ENCODE data around the gene KLHDC7A.
"Not testable (repeated sequence)": the region's sequence is repeated elsewhere in the genome, so short reads cannot be mapped to it uniquely, and the experiment has no call there.

Gene KLHDC7A

DNA sequence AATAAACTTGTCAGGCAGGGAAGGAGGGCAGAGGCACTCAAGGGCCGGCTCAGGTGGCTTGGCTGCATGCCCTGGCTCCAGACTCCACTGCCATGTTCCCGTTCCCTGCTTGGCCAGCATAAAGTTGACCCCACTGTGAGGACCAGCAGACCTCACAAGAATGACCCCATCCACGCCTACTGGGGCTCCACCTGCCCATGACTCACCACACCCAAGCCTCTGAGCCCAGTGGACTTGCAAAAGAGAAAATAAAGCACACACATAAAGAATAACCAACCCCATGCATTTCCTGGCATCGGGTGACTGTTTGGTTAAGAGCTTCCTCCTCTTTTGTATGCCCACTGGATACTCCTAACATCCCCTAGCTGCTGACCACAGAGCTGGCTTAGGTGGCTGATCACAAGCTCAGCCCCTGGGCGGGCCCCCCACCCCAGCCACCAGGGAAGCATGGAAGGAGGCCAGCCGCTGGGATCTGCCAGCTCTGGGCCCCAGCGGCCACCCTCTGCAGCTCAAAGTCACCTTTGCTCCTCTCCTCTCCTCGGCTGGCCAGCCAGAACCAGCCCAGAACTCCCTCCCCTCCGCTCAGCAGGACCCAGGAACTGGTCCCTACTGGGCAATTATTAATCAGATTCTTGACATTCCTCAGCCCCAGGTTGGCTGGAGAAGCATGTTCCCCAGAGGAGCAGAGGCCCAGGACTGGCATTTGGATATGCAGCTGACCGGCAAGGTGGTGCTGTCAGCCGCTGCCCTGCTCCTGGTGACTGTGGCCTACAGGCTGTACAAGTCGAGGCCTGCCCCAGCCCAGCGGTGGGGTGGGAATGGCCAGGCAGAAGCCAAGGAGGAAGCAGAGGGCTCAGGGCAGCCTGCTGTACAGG, at the start of gene KLHDC7A:
Gene KLHDC7A, plus strand, starts transcription at position 616 of the 875 bp plus-strand sequence. Its CDS starts 52 bp downstream, at position 668.
- DNase-seq (ENCODE audit: low read depth, low spot score) = peak; percentile 65

DNA sequence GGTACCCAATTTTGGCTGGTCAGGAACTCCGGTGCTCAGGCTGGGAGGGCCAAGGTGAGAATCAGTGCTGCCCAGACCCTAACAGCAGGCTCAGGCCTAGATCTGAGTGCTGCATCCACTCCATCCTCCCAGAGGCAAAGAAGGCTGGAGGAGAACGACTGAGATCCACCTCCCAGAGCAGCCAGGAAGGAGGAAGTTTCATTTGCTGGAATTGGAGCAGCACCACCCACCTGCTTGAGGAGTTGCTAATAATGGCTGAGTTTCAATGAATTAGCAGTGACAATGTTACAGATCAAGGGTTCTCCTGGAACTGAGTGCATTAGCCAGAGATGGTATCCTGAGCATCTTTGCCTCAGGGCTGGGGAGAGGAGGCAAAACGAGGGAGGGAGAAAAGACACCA, 46.7 kb upstream of the KLHDC7A start:
- DNase-seq (ENCODE audit: low read depth, low spot score) = no peak

DNA sequence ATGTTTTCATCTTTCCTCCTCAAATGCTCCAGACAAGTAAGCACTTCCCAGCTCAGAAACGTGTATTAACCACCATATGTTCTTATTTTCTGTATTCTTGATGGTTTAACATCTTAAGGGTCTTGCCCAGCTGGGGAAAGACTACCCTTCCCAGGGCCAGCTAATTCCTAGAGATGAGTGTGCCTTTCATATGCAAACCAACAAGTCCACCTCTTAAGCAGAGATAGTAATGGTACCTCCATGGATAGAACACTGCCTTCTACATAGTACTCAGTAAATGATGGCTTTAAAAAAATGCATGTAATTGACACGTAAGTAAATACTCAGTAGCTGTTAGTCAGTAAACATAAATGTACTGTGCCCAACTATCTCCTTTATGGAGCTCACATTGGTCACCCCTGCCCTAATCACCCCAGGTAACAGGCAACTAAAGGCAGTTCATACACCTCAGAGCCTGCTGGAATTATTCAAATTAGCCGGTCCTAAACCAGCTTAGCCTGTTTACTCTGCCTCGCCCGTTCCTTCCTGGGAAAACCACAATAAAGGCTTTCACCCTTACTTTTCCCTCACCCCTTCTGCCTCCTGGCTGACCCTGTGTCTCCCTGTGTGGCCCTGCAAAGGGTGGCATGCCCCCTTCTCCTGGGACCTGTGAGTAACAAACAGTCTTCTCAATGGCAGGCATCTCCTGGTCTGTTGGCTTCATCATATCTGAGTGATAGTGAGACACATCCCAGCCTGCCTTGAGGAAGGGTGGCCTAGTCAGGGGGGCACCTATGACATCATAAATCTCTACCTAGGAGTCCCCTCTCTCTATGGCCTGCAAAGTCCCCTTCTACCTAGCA, 40.1 kb upstream of the KLHDC7A start:
- no peak for DNase-seq (ENCODE audit: low read depth, low spot score)

DNA sequence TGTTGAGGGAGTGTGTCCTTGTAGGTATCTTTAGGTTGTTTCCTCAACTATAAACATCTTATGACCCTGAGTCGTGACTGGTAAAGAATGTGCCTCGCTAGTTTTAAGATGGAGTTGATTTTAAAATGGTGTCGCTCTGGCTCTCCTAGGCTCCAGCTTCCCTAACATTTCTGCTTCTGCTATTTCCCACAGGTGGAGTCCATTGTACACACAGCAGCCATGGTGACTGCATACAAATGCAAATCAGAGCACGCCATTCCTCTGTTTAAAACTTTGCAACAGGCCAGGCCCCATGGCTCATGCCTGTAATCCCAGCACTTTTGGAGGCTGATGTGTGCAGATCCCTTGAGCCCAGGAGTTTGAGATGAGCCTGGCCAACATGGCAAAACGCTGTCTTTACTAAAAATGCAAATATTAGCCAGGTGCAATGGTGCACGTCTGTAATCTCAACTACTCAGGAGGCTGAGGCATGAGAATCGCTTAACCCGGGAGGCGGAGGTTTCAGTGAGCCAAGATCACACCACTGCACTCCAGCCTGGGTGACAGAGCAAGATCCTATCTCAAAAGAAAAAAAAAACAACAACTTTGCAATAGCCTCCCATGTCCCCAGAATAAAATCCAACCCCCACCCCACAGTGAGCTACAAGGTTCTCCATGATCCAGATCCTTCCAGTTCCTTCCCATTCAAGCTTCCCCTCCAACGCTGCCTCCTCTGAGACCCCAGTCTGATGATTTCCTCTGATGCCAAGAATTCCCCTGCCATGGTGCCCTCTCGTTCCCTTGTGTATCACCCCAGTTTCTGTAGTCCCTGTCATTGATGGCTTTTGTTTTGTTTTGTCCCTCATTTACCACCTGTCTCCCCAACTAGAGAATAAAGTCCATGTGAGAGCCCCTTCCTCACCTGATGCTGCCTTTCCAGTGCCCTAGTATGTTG, 36.9 kb upstream of the KLHDC7A start:
- no peak for DNase-seq (ENCODE audit: low read depth, low spot score)

DNA sequence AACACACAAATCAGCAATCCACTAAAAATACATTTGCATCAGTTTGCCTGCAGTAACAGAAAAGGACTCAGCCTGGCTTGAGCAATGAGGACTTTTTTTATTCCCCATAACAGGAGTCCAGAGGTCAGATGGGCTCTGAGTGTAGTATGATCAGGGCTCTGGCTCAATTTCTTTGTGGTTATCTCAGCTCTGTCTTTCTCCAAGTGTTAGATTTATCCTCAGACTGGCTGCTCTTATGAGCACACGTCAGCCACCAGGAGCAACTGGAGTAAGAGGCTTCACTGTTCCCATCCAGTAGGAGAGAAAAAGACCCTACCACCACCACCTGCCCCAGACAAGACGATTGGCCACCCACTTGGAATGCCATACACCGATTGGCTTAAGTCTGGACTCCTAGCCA, 36.2 kb upstream of the KLHDC7A start:
- no peak for DNase-seq (ENCODE audit: low read depth, low spot score)

DNA sequence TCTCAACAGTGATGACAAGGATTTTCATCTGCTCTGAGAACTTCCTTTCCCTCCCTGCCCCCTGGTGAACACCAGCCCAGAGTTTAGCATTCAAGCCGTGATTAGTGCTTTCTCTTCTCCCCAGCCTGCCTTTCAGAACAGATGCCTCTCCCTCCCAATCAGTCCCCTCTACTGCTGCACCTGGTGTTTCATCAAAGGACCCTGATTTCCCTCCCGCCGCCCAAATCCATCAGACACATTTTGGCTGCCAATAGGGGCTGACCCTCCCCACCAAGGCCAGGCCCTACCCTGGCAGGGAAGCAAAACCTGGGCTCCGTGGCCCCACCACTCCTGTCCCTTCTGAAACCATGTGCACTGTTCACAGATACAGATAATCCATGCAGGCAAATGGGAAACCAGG, 34.0 kb upstream of the KLHDC7A start:
- no peak for DNase-seq (ENCODE audit: low read depth, low spot score)

DNA sequence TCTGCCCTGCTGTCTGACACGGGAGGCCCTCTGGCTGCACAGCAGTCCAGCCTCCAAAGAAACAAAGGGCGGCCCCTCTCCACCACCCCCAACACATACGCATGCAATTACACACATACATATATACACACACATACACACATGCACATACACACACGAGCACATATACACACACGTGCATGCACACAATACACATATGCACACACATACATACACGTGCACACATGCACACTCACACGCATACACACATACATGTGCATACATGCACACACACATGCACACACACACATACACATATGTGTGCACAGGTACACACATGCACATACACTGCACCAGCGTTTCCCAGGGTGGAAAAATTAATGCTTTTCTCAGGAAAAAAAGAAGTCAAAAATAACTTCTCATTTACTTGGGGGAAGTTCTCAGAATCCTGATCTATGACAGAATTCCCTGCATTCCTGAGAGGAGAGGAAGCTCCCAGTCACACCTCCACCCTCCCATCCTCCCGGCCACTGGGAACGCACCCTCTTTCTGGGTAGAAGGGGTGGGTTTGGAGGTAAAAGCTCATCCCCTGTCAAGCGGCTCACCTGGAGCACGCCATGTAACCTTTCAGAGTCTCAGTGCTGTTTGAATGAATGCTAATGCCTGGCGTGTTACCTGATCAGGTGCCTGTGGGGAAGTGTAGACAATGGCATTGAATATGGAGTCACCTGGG, 33.1 kb upstream of the KLHDC7A start:
- DNase-seq (ENCODE audit: low read depth, low spot score) = no peak

DNA sequence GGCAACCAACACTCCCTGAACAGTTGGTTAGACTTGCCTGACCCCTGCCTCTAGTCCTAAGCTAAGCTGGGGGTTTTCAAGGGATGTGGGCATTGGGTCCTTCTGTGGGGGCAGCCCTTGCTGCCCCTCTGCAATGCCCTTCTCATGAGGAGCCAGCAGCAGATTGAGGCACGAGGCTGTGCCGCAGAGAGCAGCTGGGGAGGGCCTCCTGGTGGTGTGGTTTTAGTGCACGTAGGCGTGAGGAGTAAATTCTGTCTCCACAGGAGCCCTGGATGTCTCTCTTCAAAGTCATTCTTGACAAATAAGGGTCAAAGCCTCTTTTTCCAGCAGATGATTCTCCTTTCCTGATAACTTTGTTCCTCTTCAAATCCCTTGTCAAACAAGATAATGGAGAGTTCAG, 31.8 kb upstream of the KLHDC7A start:
- no peak for DNase-seq (ENCODE audit: low read depth, low spot score)

DNA sequence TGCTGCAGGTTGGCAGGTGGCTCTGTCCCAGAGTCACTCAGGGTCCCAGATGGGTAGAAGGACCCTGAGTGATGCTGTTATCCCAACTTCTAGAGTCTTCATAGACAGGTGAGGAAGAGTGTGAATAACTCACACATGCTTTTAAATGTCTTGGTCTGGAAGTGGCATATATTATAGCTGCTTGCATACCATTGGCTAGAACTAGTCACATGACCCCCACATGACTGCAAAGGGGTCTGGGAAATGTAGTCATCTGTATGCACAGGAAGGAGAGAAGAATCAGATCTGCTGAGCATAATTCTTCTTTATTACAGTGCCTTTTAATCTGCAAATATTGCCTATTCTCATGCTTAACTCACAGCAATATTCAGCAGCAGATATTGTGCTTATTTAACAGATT, 28.2 kb upstream of the KLHDC7A start:
- peak; percentile 12 for DNase-seq (ENCODE audit: low read depth, low spot score)

DNA sequence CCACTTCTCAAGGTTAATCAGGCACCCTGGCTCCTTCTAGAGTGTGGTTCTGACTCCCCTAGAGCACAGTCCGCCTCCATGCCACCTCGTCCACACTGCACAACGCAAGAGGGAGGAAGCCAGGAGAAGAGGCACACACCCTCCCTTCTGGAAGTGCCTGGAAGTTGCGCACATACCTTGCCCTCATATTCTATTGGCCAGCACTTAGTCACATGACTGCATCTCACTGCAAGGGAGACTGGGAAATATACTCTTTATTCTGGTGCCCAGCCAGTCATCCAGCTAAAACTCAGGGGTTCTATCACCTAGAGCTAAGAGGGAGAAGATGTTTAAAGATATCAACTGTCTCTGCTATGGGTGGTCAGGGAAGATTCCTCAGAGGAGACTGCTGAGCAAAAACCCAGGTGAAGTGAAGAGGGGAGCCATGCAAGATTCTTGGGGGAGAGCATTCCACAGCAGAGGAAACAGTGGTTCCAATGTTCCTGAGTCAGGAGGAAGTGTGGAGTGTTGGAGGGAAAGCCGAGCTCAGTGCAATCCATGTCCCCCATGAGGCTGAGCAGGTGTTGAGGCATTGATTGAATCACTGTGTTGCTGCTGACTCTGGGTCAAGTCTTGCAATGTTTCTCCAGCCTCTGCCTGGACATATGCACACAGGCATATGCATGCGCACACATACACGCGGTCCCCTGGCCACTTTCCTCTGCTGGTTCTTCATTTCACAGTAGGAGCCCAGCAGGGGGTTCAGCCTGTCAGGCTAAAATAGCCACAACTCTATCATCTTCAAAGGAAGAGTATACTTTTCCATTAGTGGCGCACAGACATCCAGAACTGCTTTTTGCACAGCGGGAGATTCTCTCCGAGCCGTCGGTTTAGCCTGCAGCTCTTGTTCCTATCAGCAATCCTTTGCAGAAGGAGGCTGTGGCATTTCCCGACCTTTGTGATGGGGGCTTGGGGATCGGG, 22.3 kb upstream of the KLHDC7A start:
- no peak for DNase-seq (ENCODE audit: low read depth, low spot score)

DNA sequence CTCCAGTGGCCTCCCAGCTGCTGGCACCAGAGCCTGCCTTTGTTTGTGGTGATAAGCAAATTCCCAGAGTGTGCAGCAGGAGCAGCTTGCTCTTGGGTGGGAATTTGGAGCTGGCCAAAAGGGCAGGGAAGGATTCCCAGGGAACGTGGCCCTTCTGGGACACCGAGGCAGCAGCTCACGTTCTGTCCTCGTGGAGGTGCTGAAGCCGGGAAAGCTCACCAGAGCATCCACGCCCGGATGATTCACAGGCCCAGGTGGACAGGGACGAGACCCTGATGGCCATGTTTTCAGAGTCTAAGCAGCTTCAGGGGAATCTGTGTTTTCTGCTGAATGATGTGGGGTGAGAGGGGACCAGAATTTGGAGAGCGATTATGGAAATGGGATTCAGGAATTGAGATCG, 19.1 kb upstream of the KLHDC7A start:
- no peak for DNase-seq (ENCODE audit: low read depth, low spot score)

DNA sequence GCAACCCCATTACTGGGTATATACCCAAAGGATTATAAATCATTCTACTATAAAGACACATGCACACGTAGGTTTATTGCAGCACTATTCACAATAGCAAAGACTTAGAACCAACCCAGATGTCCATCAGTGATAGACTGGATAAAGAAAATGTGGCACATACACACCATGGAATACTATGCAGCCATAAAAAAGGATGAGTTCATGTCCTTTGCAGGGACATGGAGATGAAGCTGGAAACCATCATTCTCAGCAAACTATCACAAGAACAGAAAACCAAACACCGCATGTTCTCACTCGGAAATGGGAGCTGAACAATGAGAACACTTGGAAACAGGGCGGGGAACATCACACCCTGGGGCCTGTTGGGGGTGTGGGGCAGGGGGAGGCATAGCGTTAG, 18.2 kb upstream of the KLHDC7A start:
- not testable (repeated sequence) for DNase-seq (ENCODE audit: low read depth, low spot score)

DNA sequence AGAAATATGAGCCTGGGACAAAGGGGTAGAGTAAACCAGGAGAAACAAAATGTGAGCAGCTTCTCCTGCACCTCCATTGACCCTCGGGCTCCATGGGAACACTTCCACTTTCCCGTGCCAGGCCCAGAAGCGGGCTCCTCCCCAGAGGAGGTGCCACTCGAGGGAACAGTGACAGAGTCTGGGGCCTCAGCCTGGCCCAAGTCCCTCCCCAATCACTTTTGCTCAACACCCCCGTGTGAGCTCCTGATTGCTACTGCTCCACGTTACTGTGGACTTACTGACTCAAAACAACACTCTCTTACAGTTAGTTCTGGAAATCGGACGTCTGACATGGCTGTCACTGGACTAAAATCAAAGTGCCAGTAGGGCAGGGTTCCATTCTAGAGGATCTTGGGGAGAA, 17.7 kb upstream of the KLHDC7A start:
- no peak for DNase-seq (ENCODE audit: low read depth, low spot score)

DNA sequence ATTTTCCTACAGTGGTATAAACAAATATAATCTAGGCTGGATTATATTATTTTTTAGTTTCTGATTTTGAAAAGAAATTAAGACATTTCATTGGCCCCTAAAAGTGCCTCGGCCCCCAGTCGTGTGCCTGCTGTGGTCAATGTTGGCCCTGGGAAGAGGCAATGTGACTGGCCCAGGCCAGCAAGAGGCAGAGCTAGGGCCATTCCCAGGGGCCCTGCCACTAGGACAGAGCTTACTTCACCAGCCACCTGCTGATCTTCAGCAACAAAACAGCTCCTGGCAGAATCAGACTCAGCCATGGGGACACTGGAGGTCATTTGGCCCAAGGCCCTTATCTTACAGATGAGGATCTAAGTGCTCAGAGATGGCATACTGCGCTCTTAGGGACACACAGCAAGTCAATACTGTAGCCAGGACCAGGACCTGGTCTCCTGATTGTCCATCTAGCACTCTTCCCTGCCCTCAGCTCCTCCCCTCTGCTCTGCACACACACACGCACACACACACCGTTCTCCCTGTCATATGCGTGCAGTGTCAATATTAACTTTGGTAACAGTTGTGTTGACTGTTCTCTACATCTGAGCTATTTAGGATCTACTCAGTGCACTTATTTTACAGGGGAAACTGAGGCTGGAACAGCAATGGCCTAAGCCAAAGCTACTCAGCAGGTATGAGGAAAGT, 16.6 kb upstream of the KLHDC7A start:
- no peak for DNase-seq (ENCODE audit: low read depth, low spot score)

DNA sequence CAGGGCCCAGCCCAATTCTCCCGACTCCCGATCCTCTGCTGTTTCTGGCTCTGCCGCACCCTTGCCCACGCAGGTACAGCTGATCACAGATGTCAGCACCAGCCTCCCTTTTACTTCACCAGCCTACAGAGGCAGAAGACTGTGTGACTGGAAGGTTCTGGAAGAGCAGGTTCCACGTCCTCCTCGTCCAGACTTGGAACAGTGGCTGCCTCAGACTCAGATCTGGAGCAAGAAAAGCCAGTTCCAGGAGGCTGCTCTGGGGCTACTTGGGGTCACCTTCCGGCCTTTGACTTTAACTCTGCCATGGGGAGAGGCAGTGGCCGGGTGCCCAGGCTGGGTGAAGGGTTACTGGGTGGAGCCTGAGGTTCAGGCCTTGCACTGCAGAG, 16.1 kb upstream of the KLHDC7A start:
- DNase-seq (ENCODE audit: low read depth, low spot score) = no peak

DNA sequence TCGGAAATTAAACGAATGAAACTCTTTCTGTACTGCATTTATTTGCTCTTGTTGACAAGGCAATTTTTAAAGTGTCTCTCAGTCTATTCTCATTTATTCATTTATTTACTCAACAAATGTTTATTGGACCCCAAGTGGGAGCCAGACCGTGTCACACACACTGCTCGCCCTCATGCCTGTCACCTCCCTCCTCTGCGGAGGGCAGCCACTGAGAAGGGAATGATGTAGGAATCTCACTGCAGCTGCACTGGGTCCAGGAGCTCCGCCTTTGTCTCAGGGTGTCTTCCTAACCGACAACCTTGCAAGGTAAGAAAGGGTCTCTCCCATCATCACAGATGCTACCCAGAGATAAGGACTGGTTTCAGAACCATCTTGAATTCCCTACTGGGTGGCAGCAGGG, 14.1 kb upstream of the KLHDC7A start:
- DNase-seq (ENCODE audit: low read depth, low spot score) = no peak

DNA sequence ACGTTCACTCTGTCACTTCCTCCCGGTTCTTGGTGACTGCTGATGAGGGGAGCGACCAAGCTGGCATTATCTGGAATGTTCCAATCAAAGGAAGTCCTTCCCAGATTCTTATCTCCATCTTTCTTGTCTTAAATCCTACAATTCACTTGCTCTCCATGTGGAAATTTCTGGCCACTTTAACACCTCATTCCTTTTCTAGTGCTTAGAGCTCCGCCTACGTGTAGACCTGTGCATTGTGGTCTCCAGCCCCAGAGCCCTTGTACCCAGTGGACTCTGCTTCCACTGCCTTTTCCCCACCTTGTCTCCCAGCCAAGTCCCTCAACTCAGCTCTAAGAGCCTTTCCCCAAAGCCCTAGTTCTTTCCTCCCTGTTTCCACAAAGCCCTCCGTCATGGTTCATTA, 12.2 kb upstream of the KLHDC7A start:
- DNase-seq (ENCODE audit: low read depth, low spot score) = no peak

DNA sequence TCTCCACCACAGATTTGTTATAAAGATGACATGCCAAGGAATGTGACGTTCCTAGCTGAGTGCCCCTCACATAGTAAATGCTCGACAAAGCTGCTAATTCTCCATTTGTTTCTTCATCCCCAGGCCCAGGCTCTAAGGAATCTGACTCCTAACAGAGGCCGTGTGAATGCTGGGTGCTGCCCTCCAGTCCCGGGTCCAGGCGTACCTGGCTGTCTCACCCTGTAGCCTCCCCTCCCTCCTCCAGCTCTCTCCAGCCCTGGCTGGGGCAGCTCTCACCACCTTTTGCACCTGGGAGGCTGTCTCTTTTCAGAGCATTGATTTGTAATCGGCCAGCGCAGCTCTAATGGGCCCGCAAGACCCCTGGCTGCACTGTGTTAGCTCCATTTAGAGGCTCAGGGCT, 11.2 kb upstream of the KLHDC7A start:
- no peak for DNase-seq (ENCODE audit: low read depth, low spot score)

DNA sequence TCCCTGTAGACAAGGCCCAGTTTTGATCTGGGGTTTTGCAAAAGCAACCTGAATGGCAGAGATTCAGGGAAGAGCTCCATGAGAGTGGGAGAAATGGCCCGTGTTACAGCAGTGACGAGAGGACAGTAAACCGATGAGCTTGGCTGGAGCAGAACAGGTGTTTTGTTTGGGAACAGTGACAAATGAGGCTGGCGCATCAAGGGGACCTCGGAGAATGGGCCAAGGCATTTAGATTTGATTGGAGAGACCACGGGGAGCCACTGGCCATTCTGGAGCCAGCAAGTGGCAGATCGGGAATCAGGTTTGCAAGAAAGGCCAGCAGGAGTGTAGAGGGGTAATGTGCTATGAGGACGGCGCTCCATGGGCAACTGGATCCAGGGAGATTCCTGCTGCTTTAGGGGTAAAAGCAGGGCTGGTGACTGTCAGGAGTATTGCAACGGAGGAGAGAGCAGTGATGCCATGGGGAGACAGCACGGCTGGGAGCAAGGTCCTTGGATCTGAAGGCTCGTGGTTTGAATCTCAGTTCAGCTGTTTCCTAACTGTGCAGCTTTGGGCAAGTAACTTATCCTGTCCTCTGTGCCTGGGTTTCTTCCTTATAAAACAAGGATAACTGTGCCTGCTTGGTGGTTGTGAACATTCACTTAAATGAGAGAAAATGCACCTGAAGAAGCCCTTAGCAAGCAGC, 9.9 kb upstream of the KLHDC7A start:
- no peak for DNase-seq (ENCODE audit: low read depth, low spot score)

Data from astrocyte of the hippocampus (primary cell).